NCI-H510A (cell line): Measurements from ENCODE around the gene HNRNPAB.
"Not testable (repeated sequence)": the region's sequence is repeated elsewhere in the genome, so short reads cannot be mapped to it uniquely, and the experiment has no call there.

Experiments
- DNase-seq: peaks from one replicate; lab custom pipeline; 2025; lab: John Stamatoyannopoulos, UW

Gene HNRNPAB

DNA sequence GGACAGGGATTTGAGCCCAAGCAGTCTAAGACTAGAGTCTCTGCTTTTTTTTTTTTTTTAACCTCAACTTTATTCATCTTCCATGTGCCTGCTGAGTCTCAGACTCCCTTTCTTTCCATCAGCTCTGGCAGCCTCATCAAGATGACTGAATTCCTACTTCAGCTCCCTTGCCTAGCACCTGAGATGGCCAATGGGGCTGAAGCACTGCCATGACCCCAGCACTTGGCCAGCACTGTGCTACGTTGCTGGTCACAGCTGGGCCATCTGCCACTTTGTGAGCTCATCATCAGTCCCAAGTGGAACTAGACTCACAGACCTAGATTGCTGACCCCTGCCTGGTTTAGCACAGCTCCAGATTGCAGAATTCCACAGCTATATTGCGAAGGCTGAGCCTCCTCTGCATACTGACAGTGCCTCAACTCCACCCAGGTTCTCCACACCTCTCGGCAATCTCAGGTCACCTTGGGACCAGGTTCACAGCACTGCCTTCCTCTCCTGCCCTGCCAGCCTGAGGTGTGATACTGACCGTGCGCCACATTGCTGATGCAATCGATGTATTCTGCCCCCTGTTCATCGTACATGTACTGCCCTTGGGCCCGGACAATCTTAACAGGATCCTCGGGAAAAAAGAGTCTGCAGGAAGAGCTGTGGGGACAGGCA is 26.7 kb downstream of the HNRNPAB start:
- no peak for DNase-seq

DNA sequence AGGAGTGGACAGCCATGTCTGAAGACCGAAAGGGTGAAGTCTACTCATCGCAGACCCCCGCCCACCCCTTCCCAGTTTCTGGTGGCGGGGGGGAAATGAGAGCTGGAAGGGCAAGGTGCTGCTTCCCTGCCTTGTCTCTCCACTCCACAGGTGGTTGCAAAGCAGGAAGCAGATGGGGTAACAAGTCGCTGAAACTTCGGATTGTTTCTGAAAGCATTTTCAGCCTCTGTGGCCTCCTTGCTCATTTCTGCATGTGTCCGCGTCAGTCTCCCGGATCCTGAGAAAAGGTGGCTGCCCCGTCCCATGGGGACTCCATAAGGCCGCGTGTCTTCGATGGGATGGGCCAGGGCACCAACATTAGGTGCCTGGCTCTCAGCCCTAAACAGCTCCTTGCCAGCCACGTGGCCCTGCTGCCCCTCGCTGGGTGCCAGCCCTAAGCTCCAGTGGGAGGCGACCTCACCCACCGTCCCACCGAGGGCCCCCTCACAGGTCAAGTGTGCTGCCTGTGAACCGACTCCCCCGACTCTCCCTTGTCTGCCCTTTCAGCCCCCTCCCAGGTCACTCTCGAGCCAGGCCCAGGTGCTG is 27.3 kb downstream of the HNRNPAB start:
- DNase-seq, result no peak

DNA sequence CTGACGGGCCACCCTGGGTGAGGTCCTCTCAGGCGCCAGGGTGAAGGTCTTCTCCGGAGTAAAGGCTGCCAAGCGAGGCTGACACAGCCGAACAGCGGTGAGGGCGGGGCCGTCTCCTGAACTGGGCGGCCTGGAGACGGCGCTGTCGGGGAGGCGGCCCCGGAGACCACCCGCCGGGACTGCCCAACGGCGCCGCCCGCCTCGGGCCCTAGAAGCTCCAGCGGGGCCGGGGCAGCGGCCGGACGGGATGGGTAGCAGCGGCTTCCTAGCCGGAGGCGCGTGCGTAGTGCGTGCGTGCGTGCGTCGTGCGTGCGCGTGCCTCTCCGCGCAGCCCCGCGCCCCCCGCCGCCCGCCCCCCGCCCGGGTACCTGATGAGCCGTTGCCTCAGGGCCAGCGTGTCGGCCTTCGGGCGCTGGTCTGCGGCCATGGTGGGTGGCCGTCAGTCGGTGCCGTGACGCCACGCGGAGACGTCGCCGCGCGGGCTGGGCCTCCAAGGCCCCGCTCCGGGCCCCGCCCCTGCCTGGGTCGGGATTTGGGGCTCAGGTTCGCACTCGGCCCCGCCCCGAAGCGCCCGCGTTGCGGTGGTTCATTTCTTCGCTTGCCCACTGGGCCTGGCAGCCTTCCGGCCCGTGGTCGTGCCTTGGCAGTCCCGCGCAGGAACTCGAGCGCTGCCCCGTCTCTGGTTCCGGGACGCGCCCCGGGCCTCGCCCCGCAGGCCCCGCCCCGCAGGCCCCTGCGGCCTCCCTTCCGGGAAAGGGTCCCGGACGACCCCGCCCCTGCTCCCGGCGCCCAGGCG is 28.0 kb downstream of the HNRNPAB start, which contains the start of gene PHYKPL:
Gene PHYKPL, minus strand, starts transcription at position 679 of the 796 bp plus-strand sequence. Its CDS starts 252 bp downstream, at position 427.
- peak; percentile 47 for DNase-seq

DNA sequence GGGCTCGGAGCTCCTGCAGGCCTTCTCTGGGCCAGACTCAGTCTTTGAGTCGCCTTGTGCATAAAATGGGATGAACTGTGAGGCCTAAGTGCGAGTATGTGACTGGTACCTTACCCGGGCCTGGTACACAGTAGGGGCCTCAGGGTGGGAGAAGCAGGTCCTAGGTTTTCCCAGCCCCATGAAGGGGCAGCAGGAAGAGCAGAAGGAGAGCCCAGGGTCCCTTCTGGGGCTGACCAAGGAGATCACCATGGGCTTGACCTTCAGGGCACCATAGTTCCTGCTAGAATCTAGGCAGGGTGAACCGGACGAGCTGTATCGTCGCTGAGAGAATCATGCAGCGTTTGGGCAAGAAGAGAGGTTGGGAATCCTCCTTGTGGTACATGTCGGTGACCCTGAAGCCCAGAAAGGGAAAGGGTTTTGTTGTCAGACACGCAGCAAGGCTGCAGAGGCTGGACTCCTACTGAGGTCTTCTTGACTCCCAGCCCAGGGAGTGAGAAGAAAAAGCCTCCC is 28.6 kb downstream of the HNRNPAB start:
- DNase-seq, result no peak

DNA sequence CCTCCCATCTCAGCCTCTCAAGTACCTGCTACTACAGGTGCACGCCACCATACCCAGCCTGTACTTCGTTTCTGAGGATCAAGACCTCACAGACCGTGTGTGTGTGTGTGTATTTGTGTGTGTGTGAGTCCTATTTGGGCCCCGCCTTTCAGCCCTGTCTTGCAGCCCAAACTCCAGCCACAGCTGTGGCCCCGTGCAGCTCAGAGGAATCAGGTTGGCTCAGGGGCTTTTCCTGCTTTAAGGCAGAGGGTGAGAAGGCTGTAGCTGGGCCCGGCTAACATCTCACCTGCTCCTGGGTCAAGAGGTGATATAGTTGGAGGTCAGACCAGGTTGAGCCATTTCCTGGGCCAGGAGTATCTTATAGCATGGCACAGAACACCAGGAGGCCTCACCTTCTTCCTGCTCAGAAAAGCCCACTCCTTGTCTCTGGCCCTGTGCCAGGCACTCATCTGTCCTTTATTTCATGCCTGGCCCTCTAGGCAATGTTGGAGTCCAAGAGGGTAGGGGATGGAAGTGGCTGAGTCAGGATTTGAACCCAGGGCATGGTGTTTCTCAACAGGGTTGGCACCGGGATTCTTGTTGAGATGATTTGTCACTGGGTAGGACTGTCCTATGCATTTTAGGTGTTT is 29.9 kb downstream of the HNRNPAB start:
- DNase-seq, result no peak

DNA sequence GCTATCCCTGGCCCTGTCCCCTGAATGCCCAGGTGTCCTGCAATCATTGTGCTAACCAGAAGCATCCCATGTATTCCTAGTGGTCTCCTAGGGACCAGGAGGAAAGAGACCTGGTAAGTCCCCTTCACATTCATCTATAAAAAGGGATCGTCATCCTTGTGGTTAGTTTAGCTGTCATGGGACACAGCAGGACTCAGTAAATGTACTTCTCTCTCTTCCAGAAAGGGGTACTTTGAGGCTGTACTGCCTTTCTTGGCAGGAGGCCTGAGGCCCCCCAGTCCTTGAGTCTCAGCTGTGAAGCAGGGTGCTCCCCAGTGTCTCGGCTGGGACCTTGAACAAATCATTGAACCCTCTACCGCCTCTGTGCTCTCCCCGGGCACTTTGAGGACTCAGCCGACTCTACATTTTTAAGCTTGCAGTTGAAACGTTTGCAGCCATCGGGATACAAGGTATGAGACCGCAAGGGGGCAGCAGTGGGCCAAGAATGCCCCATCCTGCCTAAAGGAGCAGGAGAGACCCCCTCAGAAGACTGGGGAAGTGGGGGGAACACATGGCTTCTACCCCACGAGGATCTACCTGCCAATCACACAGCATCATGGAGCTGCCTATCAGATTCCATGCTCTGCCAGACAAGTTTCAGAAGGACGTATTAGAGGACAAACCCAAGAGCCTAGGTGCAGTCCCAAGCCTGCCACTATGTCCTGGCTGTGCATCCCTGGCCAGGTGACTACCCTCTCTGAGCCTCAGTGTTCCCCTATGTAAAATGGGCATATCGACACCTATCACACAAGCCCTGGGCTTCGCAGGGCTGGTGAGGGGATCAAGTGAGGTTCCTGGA is 30.6 kb downstream of the HNRNPAB start:
- no peak for DNase-seq

DNA sequence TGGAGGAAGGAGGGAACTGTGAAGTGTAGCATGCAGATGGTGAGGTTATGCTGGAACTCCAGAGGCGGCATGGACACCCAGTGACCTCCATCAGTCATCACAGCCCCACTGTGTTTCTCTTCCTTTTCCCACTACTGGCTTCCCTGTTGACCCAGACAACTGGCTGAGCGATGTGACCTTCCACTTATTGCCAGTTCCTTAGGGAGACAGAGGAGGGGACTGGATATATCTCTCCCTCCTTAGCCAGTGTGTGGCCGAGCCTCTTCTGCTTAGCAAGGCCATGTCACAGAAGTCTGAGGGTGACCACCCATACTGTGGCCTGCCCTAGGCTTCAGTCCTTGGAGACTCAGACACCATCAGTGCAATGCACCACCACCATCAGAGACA is 31.2 kb downstream of the HNRNPAB start:
- no peak for DNase-seq

DNA sequence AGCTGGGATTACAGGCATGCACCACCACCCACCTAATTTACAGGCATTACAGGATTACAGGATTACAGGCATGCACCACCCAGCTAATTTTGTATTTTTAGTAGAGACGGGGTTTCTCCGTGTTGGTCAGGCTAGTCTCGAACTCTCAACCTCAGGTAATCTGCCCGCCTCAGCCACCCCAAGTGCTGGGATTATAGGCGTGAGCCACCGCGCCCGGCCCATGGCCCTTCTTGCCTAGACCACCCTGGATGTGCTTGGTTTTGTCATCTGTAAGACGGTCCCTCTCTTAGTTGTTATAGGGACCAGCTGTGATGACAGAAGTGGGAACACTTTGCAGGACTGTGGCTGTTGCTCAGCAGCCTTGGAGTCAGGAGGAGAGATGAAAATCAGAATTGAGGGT is 31.8 kb downstream of the HNRNPAB start:
- no peak for DNase-seq

DNA sequence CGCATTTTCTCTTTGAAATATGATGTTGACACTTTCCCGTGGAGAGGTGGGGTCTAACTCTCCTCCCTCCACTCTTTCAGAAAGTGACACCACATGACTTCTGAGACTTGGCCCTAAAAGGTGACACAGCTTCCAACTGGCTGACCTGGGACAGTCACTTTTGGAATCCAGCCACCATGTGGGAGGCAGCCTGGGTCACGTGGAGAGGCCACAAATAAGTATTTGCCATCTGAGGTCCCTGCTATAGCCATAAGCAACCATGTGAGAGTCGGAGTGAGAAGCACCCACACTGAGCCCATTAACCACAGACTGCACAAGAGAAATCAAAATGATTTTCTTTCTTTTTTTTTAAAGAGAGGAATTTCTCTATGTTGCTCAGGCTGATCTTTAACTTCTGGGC is 32.3 kb downstream of the HNRNPAB start:
- DNase-seq, result no peak

DNA sequence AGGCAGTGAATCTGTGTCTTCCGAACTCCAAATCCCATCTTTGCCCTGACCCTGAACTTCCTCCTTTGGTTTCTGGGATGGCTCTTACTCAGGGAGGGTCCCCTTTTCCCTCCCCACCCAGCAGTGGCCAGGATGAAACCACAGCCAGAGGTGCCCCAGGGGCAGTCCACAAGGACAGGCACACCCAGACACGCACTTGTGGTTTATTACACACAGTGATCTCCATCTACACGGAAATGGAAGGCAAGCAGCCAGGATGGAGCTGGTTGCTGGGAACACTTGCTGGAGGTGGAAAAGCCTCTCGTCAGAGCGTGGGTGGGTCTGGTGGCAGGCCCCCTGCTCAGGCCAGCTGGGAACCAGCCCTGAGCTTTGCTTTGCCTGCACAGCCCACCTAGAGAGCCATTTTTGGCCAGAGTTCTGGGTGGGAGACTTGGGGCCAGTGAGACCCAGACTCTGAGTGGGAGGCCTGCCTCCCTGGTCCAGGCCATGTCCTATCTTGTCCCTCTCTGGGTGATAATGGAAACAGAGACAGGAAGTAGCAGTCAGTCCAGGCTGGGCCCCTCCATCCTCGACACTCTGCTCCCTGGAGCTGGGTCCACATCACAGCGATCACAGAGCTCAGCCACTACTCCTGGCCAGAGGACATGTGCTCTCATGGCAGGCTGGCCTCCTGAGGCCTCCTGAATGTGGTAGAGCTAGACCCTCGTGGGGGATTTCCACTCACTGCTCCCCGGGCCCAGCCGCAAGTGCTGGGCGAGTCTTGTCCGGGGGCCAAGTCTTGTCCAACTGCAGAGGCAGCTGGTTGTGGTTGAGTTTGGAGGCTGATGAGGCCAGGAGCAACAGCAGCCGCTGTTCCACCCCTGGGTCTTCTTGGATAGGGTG is 33.3 kb downstream of the HNRNPAB start:
- DNase-seq, result no peak

DNA sequence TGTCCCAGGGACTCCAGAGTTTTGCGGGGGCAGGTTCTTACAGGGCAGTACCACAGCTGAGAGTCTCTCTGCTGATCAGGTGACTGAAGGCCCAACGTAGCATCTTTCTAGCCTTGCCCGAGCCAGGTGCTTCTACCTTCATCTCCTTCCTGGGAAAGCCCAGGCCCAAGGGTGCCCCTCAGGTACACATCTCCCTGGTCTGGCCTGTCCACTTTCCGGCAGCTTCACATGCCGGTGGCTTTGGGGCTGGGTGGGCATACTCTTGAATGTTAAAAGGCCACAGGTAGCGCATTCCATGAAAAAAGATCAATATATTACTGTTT is 33.9 kb downstream of the HNRNPAB start:
- DNase-seq, result no peak

DNA sequence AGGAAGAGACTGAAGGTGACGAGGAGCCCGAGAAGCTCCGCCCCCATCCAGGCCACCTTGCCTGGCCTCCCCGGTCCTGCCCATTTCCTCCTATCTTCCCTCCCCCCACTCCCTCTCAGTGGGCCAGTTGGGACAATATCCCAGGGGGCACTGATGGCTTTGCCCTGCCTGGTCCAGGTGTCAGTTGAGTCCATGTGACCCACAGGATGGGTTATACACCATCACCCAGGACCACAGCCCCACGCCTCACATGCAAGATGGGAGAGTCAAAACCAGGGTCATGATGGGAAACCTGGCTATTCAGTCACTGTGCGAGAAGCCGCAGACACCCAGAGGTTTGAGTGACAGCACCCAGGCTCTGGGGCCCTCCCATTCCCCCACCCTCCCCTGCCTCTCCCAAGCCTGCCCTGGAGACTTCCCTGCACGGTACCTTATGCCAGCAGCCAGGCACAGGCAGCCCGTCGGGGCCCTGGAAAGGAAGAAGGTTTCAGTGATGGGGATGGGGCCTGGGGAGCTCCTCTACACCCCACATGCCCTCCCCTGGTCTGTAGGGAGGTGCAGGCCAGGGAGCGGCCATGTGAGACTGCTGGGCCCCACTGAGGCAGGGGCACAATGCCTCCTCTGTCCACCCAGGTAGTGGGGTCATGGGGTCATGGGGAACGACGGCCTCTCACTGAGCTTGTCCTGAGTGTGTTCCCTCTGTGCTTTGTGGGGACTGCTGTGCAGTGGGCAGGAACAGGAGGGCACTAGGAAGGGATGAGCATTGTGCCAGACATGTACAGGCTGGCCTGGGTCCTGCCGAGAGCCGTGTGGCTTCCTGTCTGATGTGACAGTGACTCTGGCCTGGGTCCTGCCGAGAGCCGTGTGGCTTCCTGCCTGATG is 34.6 kb downstream of the HNRNPAB start:
- no peak for DNase-seq

DNA sequence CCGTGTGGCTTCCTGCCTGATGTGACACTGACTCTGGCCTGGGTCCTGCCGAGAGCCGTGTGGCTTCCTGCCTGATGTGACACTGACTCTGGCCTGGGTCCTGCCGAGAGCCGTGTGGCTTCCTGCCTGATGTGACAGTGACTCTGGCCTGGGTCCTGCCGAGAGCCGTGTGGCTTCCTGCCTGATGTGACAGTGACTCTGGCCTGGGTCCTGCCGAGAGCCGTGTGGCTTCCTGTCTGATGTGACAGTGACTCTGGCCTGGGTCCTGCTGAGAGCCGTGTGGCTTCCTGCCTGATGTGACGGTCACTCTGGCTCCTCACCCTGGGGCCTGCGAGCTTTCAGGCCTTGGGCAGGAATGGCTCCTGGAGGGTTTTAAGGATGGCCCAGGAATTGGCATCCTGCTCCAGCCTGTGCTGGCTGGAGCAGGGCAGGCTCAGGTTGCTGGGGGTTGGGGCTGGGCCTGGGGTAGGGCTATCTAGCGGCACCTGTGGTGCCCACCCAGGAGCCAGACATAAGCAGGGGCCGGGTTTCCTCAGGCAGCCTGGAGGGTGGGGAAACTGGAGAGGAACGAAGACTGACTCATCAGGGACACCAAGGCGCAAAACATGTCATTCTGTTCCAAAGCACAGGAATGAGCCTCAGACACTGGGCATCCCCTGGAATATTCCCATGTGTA is 35.4 kb downstream of the HNRNPAB start:
- DNase-seq, result not testable (repeated sequence)

DNA sequence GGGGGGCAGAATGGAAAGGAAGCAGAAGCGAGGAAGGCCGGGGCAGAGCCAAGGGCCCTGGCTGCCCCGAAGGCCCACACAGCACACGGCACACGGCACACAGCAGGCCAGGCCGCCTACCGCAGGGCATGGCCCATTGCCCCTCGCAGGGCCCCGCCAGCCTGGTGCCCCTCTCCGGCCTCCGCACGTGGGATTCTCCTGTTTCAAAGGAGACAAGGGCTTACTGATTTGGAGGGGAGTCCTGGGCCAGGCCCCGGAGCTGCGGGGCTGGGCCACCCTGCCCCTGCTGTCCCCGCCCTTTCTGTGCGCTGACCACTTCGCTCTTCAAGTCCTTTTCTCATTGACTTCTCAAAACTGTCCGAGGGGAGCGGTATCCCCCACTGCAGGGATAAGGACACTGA is 36.0 kb downstream of the HNRNPAB start:
- DNase-seq, result no peak

DNA sequence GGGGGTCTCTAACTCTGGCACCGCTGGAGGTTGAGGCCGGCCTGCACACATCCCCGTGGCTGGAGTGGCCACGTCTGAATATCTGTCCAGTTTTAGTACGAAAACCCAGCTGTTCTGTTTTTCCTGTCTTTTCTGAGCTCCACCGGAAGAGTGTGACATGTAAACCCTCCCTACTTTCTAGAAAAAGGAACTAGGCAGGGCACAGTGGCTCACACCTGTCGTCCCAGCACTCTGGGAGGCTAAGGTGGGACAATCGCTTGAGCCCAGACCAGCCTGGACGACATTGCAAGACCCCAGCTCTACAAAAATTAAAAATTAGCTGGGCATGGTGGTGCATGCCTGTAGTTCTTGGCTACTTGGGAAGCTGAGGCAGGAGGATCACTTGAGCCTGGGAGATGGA is 36.4 kb downstream of the HNRNPAB start:
- DNase-seq, result no peak

DNA sequence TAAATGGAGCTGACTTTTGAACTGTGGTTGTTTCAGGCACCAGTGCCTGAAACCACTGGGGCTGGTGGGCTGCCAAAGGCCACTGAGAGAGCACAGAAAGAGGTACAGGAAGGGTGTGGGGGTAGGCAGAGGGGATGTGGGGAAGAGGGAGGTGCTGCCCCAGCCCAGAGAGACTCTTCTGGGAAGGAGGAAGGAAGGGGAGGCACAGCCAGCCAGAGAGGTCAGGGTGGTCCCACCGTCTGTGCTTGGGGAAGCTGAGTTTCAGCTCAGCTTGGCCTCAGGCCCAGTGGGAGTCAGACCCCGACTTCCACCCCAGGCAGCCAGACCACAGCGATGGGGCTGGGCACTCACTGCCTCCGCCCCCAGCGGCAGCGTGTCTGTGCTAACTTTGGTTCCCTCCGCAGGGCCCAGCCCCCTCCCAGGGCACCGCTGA is 36.9 kb downstream of the HNRNPAB start:
- DNase-seq, result no peak

DNA sequence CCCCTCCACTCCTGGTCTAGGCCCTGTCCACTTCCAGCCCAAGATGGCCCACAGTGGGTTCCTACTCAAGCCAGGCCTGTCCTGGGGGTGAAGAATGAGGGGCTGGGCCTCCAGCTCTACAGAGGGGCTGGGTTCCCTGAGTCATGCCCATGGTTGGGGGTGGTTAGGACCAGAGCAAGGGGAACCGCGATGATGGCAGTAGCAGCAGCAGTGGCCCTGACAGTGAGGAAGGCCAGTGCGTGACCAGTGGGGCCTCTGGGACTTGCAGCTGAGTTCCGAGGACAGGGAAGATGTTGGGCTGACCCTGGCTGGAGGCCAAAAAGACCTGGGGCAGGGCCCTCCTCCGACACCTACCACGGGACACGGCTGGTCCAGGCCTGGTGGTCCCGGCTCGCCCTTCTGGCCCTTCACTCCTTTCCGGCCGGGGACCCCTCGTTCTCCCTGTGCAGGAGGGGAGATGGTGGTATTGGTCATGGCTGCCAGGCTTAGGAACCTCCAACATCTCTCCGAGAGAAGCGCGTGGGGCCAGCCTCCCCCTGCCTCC is 37.4 kb downstream of the HNRNPAB start:
- no peak for DNase-seq

DNA sequence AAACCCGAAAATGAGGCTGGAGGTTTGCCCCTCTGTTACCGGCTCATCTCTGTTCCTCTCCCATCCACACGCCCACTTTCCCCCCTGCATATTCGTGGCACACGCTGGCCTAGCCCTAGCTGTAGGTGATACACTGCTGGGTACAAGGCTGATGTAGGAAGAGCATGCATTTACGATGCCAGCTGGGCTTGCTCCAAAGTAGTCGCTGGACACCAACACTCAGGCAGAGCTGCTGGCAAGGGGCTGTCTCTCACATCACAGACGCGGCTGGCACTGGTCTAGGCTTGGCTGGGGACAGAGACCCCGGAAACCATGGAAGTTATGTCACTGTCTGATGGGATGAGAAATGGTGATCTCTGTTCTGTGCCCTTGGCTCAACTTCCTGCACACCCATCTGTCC is 38.1 kb downstream of the HNRNPAB start:
- DNase-seq, result no peak

DNA sequence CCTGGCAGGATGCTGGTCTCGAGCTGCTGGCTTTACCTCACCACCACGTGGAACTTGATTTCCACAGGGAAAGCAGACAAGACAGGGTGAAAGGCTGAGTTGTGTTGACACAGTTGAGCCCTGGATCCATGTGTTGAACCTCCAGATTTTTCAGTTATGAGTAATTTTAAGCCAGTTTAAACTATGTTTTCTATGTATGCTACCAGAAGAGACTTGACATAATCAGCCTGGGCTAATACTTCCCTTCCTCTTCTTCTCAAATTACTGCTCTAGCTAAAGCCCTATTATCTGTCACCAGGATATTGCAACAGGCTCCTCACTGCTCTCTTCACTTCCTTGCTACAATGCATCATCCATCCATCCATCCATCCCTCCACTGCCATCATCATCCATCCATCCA is 40.2 kb downstream of the HNRNPAB start:
- no peak for DNase-seq
